ENCODE data around the gene PDE2A. TPM values are rescaled to one million over a fixed set of nuclear protein-coding genes. Genes with fewer than 3 reads are reported as not detected.

Gene PDE2A
- total and polyA plus RNA-seq, 11 donors = 16.8 to 53.7 (median 23.7) TPM

DNA sequence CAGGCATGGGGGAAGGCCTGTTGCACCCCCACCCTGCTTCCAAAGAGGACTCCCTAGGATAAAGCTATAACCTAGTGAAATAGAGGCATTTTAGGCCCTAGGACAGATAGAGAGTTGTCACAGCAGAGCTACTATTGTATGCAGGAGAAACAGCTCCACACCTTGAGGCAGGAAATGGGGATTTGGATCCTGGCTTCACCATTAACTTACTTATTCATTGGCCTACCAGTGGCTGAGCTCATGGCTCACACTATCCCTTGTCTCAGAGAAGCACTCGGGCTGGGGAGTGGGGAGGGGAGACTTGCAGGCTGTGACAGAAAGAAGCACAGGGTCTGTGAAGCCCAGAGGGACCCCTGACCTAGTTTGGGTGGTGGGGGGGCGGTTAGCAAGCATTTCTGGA lies 999 bp upstream of the PDE2A start:
- Histone ChIP-seq H3K4me3 (no peak overlapping the region), H3K36me3 (no peaks in the 10 kb centered on the region), H3K27ac (no peak overlapping the region), H3K4me1 (peaks cover 0 to 17% (median 0%) of the 10 kb centered on the region in 12 donors), H3K27me3 (peaks cover 13 to 71% (median 46%) of the 10 kb centered on the region in 9 donors), H3K9me3 (no peaks in the 10 kb centered on the region)
- 27 to 41% (median 30%) methylated on average over 2 of the region's 2 CpGs for WGBS, 4 donors
- ATAC-seq (no peak), DNase-seq (no peak)
- TF ChIP-seq, protein P1, sequence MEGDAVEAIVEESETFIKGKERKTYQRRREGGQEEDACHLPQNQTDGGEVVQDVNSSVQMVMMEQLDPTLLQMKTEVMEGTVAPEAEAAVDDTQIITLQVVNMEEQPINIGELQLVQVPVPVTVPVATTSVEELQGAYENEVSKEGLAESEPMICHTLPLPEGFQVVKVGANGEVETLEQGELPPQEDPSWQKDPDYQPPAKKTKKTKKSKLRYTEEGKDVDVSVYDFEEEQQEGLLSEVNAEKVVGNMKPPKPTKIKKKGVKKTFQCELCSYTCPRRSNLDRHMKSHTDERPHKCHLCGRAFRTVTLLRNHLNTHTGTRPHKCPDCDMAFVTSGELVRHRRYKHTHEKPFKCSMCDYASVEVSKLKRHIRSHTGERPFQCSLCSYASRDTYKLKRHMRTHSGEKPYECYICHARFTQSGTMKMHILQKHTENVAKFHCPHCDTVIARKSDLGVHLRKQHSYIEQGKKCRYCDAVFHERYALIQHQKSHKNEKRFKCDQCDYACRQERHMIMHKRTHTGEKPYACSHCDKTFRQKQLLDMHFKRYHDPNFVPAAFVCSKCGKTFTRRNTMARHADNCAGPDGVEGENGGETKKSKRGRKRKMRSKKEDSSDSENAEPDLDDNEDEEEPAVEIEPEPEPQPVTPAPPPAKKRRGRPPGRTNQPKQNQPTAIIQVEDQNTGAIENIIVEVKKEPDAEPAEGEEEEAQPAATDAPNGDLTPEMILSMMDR (IDR thresholded peaks at IDR 0.05) = no peak
- no peak for TF ChIP-seq POLR2A (IDR thresholded peaks at IDR 0.05)
- intact Hi-C loops (cut with DNase I) = loop anchor here in 2 of 10 donors (10.0 kb wide), 1 partner anchor 200 kb away; no protein-coding TSS in a partner anchor

DNA sequence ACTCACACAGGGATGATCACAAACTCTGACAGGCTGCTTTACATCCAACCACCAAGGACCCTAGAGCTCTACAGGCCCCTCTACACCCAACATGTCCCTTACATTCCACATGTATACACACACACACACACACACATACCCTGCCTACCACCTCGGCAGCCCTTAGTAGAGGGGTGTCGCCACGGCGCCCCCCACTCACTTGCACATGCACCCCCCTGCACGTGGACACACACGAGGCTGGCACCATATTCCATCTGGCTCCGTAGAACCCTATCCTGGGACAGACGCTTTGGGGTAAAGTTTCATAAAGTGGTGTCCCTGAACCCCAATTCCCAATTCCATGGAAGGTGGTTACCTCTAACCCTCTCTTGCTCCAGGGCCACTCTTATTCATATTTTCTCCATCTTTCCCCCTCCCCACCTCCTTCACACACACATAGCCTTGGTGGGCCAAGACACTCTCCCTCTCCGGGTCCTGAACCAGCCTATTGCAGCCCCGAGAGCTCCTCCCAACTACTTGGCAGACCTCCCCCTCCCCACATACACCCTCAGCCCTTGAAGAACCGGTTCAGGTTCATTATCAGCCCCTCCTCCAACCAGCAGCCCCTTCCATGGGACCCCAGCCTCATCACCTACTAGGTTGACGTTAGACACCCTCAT lies 809 bp downstream of the PDE2A start:
- intact Hi-C loops (cut with DNase I) = loop anchor here in 2 of 10 donors (10.0 kb wide), 1 partner anchor 199 kb away; no protein-coding TSS in a partner anchor

DNA sequence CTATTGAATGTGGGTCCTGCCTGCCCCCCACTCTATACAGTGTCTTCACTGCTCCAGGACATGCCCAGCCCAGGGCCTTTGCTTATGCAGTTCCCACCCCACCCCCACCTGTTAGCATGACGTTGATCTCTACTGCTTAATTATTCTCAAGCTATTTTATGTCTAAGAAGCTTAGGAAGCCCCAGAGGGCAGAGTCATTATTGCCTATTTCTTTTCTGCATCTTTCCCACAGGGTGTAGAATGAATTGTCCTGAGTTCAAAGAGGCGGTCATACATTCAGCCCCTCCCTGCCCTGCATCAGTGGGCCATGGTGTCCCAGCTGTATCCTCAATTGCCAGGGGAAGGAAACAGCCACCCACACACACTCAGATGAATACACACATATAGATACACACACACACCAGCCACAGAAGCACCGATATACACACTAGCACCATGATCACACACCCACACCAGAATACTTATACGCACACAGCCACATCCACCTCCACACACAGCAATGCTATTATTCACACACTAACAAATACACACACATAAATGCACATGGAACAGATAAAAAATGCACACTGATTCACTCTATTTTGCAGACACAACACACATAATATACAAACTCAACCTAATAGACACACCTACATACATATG lies 1.5 kb downstream of the PDE2A start:
- intact Hi-C loops (cut with DNase I) = loop anchor here in 2 of 10 donors (10.0 kb wide), 1 partner anchor 198 kb away; no protein-coding TSS in a partner anchor
- DNase-seq (no peak), ATAC-seq (no peak)
- WGBS, 4 donors = 61 to 71% (median 63%) methylated on average over 4 of the region's 4 CpGs
- Histone ChIP-seq H3K4me3 (no peak overlapping the region), H3K4me1 (peaks cover 0 to 28% (median 8%) of the 10 kb centered on the region in 12 donors), H3K27me3 (peaks cover 13 to 67% (median 45%) of the 10 kb centered on the region in 9 donors), H3K36me3 (no peaks in the 10 kb centered on the region), H3K27ac (no peak overlapping the region), H3K9me3 (peaks cover 0 to 4% (median 0%) of the 10 kb centered on the region in 12 donors)
- no peak for TF ChIP-seq POLR2A (IDR thresholded peaks at IDR 0.05)
- TF ChIP-seq, protein P1 (IDR thresholded peaks at IDR 0.05) = no peak

More for the DNA sequence above, 809 bp downstream of the PDE2A start:
- TF ChIP-seq, protein P1 (IDR thresholded peaks at IDR 0.05) = no peak
- no peak for TF ChIP-seq POLR2A (IDR thresholded peaks at IDR 0.05)
- Histone ChIP-seq H3K9me3 (no peaks in the 10 kb centered on the region), H3K4me1 (peaks cover 0 to 27% (median 8%) of the 10 kb centered on the region in 12 donors), H3K27ac (no peak overlapping the region), H3K27me3 (peaks cover 13 to 74% (median 46%) of the 10 kb centered on the region in 9 donors), H3K36me3 (no peaks in the 10 kb centered on the region), H3K4me3 (no peak overlapping the region)
- no peak for DNase-seq
- ATAC-seq = no peak
- 27 to 37% (median 31%) methylated on average over 12 of the region's 12 CpGs for WGBS, 4 donors

Measured in heart left ventricle (tissue), 16 donors.